ENCODE results near the gene PGC.
A peak's percentile ranks its signal among the peaks of the same experiment; 100 is the strongest.

PGC gene

GRCh38 chr6:41702089-41702745, 45.0 kb downstream of the PGC start:
- DNase-seq = no peak

DNA sequence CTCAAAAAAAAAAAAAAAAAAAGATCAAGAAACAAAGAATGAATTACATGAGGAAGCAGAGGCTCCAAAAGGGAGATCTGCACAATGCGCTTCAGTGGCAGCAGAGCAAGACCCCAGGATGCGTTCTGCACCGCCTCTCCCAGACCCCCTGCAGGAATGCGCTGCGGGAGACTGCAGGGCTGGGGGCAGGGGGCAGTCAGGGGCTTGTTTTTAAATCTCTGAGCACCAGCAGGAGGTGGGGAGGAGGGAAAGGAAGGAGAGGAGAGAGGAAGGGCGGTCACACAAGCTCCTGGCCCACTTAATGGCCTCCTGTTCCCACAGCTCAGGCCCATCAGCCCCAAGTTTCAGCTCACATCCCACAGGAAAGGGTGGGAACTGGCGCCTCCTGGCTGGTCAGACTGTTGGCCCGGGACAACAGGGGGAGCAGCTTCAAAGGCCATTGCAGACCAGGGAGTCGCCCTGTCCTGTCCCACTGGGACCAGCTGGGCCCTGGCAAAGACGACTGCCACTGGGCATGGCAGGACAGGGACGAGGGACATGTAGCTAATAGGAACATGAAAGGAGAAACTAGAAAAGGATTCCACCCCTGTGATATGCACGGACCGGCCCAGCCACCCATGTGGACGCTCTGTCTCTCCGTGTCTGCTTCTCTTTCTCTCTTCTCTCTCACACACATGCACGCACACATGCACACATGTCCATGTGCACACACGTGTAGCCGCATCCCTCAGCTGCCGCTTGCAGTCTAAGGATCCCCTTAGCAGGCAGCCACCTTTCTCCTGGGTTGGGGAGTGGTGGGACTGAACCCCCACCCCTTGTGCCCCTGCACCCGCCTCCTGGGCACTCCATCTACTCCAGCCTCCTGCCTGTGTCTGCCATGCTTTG, 46.5 kb downstream of the PGC start:
- peak in 26 of 56 donors; percentile 17 to 65 (median 40) for DNase-seq

GRCh38 chr6:41699063-41699462, 48.1 kb downstream of the PGC start:
- DNase-seq = peak in 1 of 56 donors; percentile 52

DNA sequence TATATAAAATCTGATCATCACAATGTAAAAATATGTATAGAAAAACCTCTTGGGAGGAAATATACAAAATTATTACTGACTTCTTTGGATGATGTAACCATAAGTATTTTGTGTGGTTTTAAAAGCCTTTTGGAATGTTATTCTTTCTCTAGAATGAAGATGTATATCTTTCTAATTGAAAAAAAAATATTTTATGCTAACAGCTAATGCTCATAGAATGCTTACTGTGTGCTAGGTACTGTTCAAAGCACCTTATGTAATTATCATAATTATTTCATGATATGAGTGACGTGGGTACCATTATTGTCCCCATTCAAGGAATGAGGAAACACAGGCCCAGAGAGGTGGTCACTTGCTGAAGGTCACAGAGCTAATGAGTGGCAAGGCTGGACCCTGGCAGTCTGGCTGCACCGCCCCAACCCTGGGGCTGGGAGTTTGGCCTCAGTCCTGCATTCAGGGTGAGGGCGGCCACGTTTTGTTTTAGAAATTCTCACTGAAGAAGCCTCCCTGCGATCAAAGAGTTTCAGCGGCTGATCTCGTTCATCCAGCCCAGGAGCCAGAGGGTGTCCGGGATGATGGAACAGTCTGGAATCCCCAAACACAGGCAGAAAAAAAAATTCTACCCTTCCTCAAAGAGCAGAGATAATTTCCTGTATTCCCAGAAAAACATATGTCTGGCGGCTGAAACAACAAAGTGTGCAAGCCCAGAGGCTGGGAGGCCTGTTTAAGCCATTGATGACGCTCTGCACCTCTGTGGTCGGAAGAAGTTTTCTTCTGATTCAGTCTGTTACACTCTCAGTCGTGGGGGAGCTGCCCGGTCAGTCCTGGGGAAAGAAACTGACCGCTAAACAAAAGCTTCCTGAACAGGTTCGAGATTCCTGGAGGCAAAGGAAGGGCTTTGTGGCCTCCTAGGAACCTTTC, 49.1 kb downstream of the PGC start:
- DNase-seq = peak in 2 of 56 donors; percentile 21 to 50

DNA sequence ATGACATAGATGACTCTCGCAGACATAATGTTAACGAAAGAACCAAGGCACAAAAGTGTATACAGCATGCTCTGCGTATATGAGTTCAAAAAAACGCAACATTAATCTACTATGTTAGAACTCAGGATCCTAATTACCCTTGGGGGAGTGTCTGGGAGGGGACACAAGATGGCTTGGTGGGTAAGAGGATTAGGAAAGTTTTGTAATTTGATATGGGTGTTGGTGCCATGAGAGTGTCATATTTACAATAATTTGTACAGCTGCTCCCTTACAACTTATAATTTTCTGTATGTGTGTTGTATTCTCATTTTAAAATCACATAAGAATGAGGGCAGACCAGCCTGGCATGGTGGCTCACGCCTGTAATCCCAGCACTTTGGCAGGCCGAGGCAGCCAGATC, 50.4 kb downstream of the PGC start:
- no peak for DNase-seq

- DNase-seq = peak in 19 of 56 donors; percentile 18 to 61 (median 30)
Observed at GRCh38 chr6:41695825-41696224, 51.4 kb downstream of the PGC start.

DNA sequence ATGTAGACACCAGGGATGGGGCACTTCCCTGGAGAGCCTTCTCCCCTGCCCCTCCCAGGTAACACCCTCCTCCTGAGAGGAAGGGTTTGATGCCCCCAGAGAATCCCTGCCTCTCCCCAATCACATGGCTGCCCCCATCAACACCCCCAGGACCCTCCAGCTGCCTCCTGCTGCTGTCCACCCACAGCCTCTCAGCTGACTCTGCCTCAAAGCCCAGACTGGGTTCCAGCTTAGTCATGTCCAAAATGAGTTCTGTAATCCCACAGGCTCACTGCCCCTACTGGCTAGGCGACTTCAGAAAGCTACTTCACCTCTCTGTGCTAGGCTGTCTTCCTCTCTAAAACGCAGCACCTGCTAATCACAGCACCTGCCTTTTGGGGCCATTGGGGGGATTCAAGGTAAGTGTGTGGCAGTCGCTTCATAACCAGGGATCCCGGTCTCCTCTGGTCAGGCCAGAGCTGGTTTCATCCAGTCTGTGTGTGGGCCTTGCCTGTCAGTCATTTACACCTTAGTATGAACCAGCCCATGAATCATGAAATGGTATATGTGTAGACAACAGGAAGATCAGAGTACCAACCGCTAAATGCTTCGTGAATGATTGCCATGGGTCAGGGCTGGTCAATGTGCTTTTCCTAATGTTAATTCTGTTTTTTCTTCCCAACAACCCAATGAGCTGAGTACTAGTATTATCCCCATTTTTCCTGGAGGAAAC, 52.2 kb downstream of the PGC start:
- peak in 8 of 56 donors; percentile 25 to 59 (median 36) for DNase-seq

DNA sequence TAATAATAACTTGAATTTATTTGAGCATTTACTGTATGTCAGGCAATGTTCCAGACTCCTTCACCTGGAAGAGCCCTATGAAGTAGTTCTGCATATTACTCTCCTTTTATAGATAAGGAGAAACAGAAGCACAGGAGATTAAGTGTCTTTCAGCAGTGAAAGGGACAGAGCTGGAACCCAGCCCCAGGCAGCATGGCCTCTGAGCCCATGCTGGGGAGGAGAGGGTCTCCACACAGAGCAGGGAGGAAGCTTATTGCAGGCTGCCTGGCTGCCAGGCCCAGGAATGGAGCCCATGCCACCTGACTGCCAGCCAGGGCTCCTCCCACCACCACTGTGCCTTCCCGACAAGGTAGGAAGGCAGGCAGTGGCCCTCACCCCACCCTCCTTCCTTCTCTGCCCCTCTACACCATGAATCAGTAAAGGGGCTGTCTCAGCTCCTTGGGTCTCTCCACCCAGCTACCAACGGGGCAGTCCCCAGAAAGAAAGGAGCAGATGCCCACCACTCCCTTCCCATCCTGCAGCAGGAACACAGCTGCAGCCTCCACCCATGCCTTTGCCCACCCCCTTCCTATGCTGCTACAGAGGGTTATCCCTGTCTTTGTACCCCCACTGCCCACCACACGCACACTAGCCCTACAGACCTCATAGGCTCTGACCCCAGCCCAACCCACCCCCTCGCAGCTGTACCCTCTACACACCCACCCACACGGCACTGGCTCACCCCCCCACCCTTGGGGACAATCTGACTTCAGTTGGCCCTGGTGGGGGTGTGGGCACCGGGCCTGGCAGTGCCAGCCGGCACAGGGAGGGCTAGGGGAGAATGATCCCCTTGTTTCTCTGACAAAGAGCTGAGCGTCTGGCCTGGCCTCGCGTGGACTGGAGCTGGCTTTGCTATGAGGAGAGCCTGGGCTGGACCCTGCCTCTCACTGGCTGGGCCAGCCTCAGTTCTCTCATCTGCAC, 53.6 kb downstream of the PGC start:
- DNase-seq = peak in 55 of 56 donors; percentile 49 to 96 (median 88)

DNA sequence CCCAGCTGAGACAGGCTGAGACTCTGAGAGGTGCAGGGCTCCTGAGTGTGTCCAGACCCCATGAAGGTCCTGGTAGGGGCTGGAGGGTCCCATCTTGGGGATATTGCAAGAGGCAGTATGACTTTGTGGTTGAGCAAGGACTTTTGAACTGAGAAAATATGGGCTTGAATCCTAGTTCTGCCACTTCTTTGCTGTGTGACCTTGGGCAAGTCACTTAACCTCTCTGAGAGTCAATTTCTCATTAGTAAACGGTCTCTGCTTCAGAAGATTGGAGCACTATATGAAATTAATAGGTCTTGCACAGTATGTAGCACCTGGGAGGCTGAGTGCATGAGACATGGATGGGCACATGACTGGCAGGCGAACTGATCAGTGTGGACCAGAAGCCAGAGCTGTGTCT, 54.5 kb downstream of the PGC start:
- no peak for DNase-seq

DNA sequence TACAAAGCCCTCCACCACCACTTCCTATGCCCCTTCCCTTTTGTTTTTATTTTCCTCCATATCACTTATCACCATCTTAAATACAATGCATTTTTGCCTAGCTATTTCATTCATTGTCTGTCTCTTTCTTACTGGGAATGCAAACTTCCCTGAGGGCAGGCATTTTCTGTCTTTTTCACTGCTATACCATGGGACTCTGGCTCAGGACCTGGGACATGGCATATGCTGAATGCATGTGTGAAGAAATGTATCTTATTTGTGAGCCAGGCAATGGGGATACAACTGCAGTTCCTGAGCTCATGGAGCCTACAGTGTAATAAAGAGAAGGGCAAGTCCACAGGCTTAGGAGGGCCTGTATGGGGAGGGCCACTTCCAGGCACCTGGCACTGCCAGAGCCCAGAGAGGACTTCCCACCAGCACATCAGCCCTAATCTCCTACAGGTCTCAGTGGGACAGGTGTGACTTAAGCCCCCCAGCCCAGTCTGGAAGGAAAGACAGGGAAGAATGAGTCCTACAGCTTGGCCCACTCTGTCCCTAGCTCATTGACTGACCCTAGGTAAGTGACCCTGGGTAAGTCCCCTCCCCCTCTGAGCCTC, 55.0 kb downstream of the PGC start:
- no peak for DNase-seq

DNA sequence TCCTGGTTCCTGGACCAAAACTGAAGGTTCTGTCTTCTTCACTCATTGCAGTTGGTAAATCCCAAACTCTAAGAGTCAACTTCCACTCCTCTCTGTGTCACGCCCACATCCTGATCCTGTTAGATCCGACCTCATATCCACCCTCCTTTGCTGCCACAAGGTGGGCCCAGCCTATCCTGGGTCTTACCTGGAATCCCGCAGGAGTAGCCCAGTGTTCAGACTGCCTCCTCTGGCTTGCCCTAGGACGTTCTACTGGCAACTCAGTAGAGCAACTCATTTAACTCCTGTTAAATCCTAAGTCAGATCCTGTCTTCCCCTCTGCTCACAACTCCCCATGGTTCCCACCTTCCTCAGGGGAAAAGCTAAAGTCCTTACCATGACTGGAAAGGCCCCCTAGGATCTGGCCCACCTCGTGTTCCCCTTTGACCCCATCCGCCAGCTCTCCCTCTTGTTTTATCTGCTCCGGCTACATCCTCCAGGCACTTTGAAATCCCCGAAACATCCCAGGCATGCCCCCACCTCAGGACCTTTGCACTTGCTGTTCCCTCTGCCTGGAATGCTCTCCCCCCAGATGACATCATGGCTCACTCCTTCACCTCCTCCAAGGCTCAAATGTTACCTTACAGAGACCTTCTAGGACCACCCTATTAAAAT, 55.6 kb downstream of the PGC start:
- no peak for DNase-seq

DNA sequence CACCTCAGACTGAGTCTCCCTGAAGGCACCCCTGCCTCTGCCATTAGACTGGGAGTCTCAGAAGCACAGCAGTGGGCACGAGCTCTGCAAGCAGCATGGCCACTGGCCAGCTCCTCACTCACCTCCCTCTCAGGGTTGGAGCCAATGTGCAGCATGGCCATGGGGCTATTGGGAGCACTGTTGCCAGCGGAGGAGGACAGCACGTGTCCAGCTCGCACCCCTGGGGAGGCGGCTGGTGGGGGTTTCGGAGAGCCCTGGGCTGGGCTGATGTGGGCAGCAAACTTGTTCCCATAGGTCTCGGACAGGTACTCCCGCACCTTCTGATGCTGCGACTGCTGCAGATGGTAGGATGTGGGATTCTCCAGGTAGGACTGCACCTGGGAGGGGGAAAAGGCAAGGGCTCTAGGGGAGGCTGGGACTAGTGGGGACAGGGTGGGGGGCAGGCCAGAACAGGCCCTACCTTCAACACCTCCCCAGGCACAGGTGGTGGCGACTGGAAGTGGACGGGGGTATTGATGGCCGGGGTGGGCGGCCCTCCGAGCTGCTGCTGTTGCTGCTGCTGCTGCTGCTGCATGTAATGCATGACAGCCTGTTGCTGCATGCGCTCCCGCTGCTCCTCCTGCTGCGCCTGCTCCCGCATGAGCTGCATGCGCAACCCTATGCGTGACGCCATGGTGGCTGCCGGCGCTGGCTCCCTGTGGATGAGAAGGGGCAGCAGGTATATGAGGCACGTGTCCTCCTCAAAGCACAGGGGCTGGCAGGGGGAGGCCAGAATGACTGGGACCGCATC, 56.5 kb downstream of the PGC start:
- DNase-seq = no peak

- DNase-seq = peak in 2 of 56 donors; percentile 44 to 64
Observed at GRCh38 chr6:41689171-41690008, 57.8 kb downstream of the PGC start.

DNA sequence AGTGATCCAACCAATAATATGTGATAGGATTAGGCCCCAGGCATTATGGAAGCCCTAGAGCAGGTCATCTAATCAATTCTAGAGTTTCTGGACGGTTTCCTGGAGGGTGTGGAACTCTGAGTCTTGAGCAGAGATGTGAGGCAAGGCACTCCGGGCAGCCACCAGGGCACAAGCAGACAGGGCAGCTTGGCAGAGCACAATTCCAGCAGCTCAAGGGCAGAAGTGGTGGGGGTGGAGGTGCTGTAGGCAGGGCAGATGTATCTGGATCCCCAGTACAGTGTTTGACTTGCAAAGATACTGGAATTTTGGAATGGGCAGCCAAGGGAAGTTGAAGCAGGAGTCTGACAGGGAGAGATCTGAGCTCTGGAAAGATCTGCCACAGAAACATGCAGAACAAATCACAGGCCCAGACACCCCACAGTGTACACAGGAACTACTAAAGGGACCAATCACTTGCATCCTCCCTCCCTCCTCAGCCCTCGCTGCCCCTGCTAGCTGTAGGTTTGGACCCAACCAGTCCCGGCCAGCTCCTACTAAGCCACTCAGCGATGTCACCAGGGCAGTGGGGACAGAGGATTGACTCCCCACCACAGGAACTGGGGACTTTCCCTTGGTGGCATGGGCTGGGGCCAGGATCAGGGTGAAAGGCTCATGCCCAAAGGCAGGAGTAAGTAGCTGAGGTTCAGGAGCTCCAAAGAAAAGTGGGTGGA, 58.8 kb downstream of the PGC start:
- peak in 4 of 56 donors; percentile 18 to 72 (median 32) for DNase-seq

GRCh38 chr6:41687501-41688175, 59.6 kb downstream of the PGC start:
- no peak for DNase-seq
